Erythroblast (primary cell): Measurements from ENCODE around the gene HINT3.

Experiments used
- GATA1 ChIP-seq: IDR thresholded peaks from 2 replicates; pipeline ENCODE4 v1.6.1; 2011; ENCODE audit warnings: low read depth, mild to moderate bottlenecking, control low read depth, low read length, moderate library complexity
- POLR2A ChIP-seq: IDR thresholded peaks from 2 replicates; pipeline ENCODE4 v1.6.1; 2011; ENCODE audit warnings: mild to moderate bottlenecking, low read length

DNA sequence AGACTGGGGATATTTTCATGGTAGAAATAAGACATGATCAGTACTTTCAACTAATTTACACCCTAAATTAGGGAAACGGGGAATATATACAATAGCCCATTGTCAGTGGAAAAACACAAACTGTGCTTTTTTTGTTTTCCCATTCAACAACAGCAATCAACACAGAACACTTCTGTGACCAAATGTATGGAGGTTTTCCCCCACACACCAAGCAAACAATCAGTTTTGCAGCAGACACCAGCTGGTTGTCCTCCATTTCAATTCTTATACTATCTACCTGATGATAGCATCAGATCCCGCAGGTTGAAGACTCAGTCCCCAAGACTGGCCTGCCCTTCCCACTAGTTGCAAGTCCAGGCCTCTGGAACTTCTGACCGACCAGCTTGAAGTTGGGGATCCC is 4.5 kb downstream of the HINT3 start:
- TF ChIP-seq POLR2A (no peak), GATA1 (no peak)
